Ovary (tissue), 9 donors: ENCODE results near the gene INPP5A. TPM values are rescaled to one million over a fixed set of nuclear protein-coding genes. Genes with fewer than 3 reads are reported as not detected.

Experiments used
- DNase-seq, 5 donors: peaks; one replicate each; pipeline ENCODE4 v3.0.0-alpha.2; 2019 to 2020
- H3K27ac ChIP-seq, 2 donors: fragments of 200-600 bp; one replicate each; pipeline versions ENCODE4 v1.5.1 to v1.8.0; 2019 to 2022
- H3K27me3 ChIP-seq: fragments of 200-600 bp; one replicate; pipeline ENCODE4 v1.8.0; 2022
- H3K36me3 ChIP-seq: fragments of 200-600 bp; sonication (generic); one replicate; pipeline ENCODE4 v1.5.1; 2019
- H3K4me1 ChIP-seq: one replicate; pipeline ENCODE4 v1.8.1; 2013; ENCODE audit warnings: mild to moderate bottlenecking, moderate library complexity; ENCODE audit not compliant: insufficient read depth
- H3K4me3 ChIP-seq: fragments of 200-600 bp; sonication (generic); one replicate; pipeline ENCODE4 v1.5.1; 2017
- H3K9me3 ChIP-seq, 2 donors: fragments of 200-600 bp in 1 of 2; sonication (generic) in 1 of 2; one replicate each; pipeline versions ENCODE4 v1.5.1 to v1.8.1; 2013 to 2019; ENCODE audit warnings: mild to moderate bottlenecking in 1 of 2, moderate library complexity in 1 of 2
- EP300 ChIP-seq: sonication (generic); formaldehyde crosslinking; IDR thresholded peaks from one replicate; pipeline ENCODE4 v1.6.1; 2017; ENCODE audit warnings: antibody characterized with exemption
- POLR2A ChIP-seq: fragments of 450-650 bp; IDR thresholded peaks from one replicate; pipeline ENCODE4 v1.6.1; 2017; ENCODE audit warnings: antibody characterized with exemption, mild to moderate bottlenecking, moderate library complexity
- WGBS, 3 donors: extraction: QIAGEN DNeasy Blood & Tissue Kit in 1 of 3; methylation state at CpG; one replicate each; pipeline versions ENCODE4 v1.1.5 to v1.1.7; 2013 to 2017; 5-methylcytosine and 5-hydroxymethylcytosine counted together
- intact Hi-C, 4 donors: fragments of 100-400 bp; cut with DNase I; formaldehyde crosslinking; loops; one replicate each; pipeline versions ENCODE4 v1.11.0 to v1.15.1; 2022 to 2023
- polyA plus RNA-seq, 2 donors: library from polyadenylated mRNA; stranded (reverse); fragments of 200-250 nt in 1 of 2; fragments of 350-450 nt in 1 of 2; fragmentation: Illumina TruSeq in 1 of 2; extraction: RNeasy Lipid Tissue Mini Kit (QIAGEN cat#74804) in 1 of 2; gene quantifications; one replicate each; pipeline ENCODE4 v1.2.3, GENCODE V29; 2013 to 2014
- total RNA-seq, 7 donors: library from RNA; depleted of rRNA in 2 of 7; stranded (reverse); fragments of >200 nt in 2 of 7; fragmentation: NEBNext Ultra II Directional in 3 of 7; extraction: Animal tissue kit (Norgen Biotek cat#: 25700) in 3 of 7; gene quantifications; one replicate each; pipeline versions ENCODE4 v1.1.0 to v1.2.4, GENCODE V29; 2016 to 2023
- TF ChIP-seq, protein P1 (sequence below), 3 donors: fragments of 450-650 bp in 2 of 3; fragments of 200-600 bp in 1 of 3; IDR thresholded peaks; one replicate each; pipeline versions ENCODE4 v1.5.1 to v1.8.0; 2016 to 2022; ENCODE audit warnings: antibody characterized with exemption in 3 of 3, mild to moderate bottlenecking in 1 of 3
- donor health status: DM: no; HTN: no; CAD: no; lungs with moderate emphysema.
- donor health status: DM: no; HTN: no; CAD: no.
- donor health status: Bipolar disorder and iron deficiency.
- donor health status: DM: yes; HTN: yes; CAD: no.
- donor health status: DM: no; HTN: no; CAD: no.
- donor health status: DM: yes; HTN: yes; CAD: no.

INPP5A gene
- total and polyA plus RNA-seq, 9 donors, result 19.8 to 41.2 (median 35.3) TPM

DNA sequence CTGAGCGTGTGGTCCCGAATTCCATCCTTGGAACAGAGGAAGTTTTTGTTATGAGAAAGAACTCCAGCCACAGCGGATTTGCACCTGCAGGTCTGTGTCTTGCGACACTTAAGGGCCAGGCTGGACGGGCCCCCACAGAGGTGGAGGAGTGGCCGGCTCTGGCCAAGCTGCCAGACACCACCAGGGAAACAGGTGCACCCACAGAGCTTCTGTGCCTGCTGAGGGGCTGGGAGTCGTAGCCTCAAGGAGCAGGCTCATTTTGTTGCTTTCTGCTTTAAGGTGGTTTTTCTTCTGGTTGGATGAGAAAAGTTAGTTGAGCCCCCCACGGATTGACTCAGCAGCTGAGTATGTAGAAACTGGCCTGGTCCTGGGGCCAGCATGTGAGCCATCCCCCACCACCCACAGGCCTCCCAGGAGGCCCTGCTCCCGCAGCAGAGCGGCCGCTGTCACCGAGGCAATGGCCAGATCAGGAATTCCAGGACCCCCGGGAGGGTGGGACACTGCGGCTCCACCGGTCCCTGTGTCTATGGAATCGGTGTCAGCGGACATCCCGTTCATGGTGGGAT, 206.4 kb downstream of the INPP5A start:
- TF ChIP-seq, protein P1, sequence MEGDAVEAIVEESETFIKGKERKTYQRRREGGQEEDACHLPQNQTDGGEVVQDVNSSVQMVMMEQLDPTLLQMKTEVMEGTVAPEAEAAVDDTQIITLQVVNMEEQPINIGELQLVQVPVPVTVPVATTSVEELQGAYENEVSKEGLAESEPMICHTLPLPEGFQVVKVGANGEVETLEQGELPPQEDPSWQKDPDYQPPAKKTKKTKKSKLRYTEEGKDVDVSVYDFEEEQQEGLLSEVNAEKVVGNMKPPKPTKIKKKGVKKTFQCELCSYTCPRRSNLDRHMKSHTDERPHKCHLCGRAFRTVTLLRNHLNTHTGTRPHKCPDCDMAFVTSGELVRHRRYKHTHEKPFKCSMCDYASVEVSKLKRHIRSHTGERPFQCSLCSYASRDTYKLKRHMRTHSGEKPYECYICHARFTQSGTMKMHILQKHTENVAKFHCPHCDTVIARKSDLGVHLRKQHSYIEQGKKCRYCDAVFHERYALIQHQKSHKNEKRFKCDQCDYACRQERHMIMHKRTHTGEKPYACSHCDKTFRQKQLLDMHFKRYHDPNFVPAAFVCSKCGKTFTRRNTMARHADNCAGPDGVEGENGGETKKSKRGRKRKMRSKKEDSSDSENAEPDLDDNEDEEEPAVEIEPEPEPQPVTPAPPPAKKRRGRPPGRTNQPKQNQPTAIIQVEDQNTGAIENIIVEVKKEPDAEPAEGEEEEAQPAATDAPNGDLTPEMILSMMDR (IDR thresholded peaks at IDR 0.05), result no peak
- TF ChIP-seq POLR2A, result no peak
- no peak for TF ChIP-seq EP300
- Histone ChIP-seq H3K4me1 (no peaks in the 10 kb centered on the region), H3K9me3 (no peaks in the 10 kb centered on the region), H3K27ac (no peak overlapping the region), H3K36me3 (no peaks in the 10 kb centered on the region), H3K4me3 (no peak overlapping the region), H3K27me3 (no peaks in the 10 kb centered on the region)
- intact Hi-C loops, result no loop called here
- no peak for DNase-seq
- 83 to 85% (median 85%) methylated on average over 18 of the region's 18 CpGs for WGBS, 3 donors

DNA sequence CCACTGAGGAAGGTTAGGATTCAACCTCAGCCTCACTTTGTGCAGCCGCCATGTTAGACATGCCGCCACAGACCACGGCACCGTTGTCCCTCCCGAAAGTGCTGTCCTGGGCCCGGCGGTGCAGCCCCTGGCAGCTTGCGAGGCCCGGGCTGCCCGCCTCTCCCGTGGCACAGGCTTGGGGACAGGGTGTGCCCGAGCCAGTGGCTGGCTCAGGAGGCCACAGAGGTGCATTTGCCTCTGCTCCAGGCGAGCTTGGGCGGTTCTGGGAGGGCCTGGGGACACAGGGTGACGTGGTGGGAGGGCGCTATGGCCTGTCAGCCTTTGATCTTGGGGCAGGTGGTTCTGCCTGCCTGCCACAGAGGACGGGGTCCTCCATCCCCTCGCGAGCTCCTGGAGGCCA, 207.3 kb downstream of the INPP5A start:
- Histone ChIP-seq H3K4me1 (no peaks in the 10 kb centered on the region), H3K36me3 (no peaks in the 10 kb centered on the region), H3K27me3 (no peaks in the 10 kb centered on the region), H3K27ac (no peak overlapping the region), H3K9me3 (no peaks in the 10 kb centered on the region), H3K4me3 (no peak overlapping the region)
- TF ChIP-seq POLR2A, result no peak
- TF ChIP-seq, protein P1 (IDR thresholded peaks at IDR 0.05), result no peak
- no peak for TF ChIP-seq EP300
- intact Hi-C loops, result no loop called here
- DNase-seq, result no peak
- WGBS, 3 donors, result 93 to 99% (median 97%) methylated on average over 19 of the region's 19 CpGs

DNA sequence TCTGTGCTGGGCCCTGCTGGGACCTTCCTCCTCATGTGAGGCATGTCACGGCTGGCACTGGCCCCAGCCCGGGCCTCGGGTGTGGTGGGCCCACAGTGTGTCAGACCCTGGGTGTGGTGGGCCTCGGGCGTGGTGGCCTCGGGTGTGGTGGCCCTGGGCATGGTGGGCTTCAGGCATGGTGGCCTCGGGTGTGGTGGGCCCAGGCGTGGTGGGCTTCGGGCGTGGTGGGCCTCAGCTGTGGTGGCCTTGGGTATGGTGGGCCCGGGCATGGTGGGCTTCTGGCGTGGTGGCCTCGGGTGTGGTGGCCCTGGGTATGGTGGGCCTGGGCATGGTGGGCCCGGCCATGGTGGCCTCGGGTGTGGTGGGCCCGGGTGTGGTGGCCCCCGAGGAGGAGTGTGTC, 207.9 kb downstream of the INPP5A start:
- whole genome bisulfite sequencing, 3 donors, result 93 to 94% (median 94%) methylated on average over 16 to 17 of the region's 17 CpGs
- TF ChIP-seq, protein P1 (IDR thresholded peaks at IDR 0.05), result no peak
- TF ChIP-seq EP300 (no peak), POLR2A (no peak)
- Histone ChIP-seq H3K27me3 (no peaks in the 10 kb centered on the region), H3K36me3 (no peaks in the 10 kb centered on the region), H3K27ac (no peak overlapping the region), H3K4me3 (no peak overlapping the region), H3K4me1 (no peaks in the 10 kb centered on the region), H3K9me3 (no peaks in the 10 kb centered on the region)
- intact Hi-C loops, result no loop called here
- DNase-seq, result no peak

DNA sequence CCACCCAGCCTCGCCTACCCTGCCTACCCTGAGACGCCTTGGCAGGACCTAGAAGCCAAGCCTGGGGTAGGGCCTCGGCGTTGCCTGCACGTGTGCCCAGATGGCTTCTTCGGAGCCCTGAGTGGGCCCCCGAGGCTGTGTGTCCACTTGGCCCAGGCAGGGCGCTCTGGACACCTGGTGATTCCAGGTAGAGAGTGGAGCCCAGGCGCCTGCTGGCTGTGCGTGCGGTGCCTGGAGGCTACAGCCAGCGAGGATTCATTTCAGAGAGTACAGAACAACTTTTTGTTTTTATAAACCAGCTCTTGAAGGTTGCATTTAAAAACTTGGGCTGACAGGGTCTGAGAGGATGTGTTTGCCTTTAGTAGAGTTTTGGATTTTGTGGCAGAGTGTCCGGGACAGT, 208.4 kb downstream of the INPP5A start:
- no peak overlapping the region for H3K27ac ChIP-seq
- H3K27me3 ChIP-seq, result no peaks in the 10 kb centered on the region
- H3K4me3 ChIP-seq, result no peak overlapping the region
- no peaks in the 10 kb centered on the region for H3K9me3 ChIP-seq
- 95 to 98% (median 97%) methylated on average over 12 to 13 of the region's 13 CpGs for WGBS, 3 donors
- no peak for DNase-seq
- intact Hi-C loops, result no loop called here
- no peaks in the 10 kb centered on the region for H3K36me3 ChIP-seq
- no peaks in the 10 kb centered on the region for H3K4me1 ChIP-seq
- TF ChIP-seq, protein P1 (IDR thresholded peaks at IDR 0.05), result no peak
- no peak for TF ChIP-seq POLR2A
- no peak for TF ChIP-seq EP300
